Endothelial cell of umbilical vein (primary cell): Measurements from ENCODE around the gene TMED5. TPM values are rescaled to one million over a fixed set of nuclear protein-coding genes. Genes with fewer than 3 reads are reported as not detected.

Source experiments
- BruUV-seq: library from RNA; stranded (reverse); fragments of 400-500 nt; replicated peaks from 2 replicates; lab custom pipeline; 2021; lab: Mats Ljungman, UMichigan
- CTCF ChIA-PET: fragments of 300-600, 350-600 bp; sonication (Branson Sonifier 250); formaldehyde crosslinking; loops from one replicate; lab custom pipeline; 2021; ENCODE audit warnings: antibody characterized with exemption, inconsistent platforms; lab: Charles Lee
- POLR2A ChIA-PET: fragments of 300-600, 350-600 bp; sonication (Branson Sonifier 250); formaldehyde crosslinking; loops from one replicate; lab custom pipeline; 2021; ENCODE audit warnings: antibody characterized with exemption, inconsistent platforms; lab: Charles Lee
- DNase-seq: peaks from one replicate; pipeline ENCODE4 v3.0.0-alpha.2; 2011; ENCODE audit warnings: low read depth, low spot score
- FAIRE-seq: peaks from 2 replicates; lab custom pipeline; 2011; peaks lifted over from hg19 to GRCh38; lab: Jason Lieb, UNC
- H2AFZ ChIP-seq: 2 replicates; pipeline ENCODE4 v1.6.0; 2012; ENCODE audit warnings: low read depth, low read length, control low read depth, inconsistent platforms
- H3K27ac ChIP-seq: 2 replicates; pipeline ENCODE4 v1.5.1; 2011; ENCODE audit warnings: low read depth, mild to moderate bottlenecking, control low read depth, low read length, moderate library complexity; ENCODE audit not compliant: insufficient read depth
- H3K27me3 ChIP-seq, 2 experiments: 2 replicates each; pipeline versions ENCODE4 v1.6.0 to v1.6.1; 2011; ENCODE audit warnings: low read length in 2 of 2, mixed read lengths in 1 of 2; ENCODE audit not compliant: control insufficient read depth in 2 of 2, insufficient read depth in 2 of 2
- H3K36me3 ChIP-seq, 2 experiments: 2 replicates in 1 of 2; 3 replicates in 1 of 2; pipeline ENCODE4 v1.5.1; 2011; ENCODE audit warnings: low read length in 2 of 2, mild to moderate bottlenecking in 1 of 2, moderate library complexity in 1 of 2; ENCODE audit not compliant: control insufficient read depth in 2 of 2, insufficient read depth in 2 of 2; ENCODE audit errors: extremely low read depth in 1 of 2
- H3K4me1 ChIP-seq: 3 replicates; pipeline ENCODE4 v1.5.1; 2011; ENCODE audit warnings: mild to moderate bottlenecking, low read length; ENCODE audit not compliant: control insufficient read depth, insufficient read depth; ENCODE audit errors: extremely low read depth
- H3K4me2 ChIP-seq: 2 replicates; pipeline ENCODE4 v1.6.1; 2011; ENCODE audit warnings: low read length, control low read depth, mixed read lengths; ENCODE audit not compliant: insufficient read depth
- H3K4me3 ChIP-seq, 3 experiments: fragments of 200-600 bp in 1 of 3; sonication (generic), shearing (Covaris generic) in 1 of 3; replicated peaks in 1 of 3; 2 replicates each; pipeline ENCODE4 v1.5.1; 2011 to 2016; ENCODE audit warnings: control low read depth in 3 of 3, low read length in 3 of 3, mild to moderate bottlenecking in 2 of 3, inconsistent platforms in 1 of 3, low read depth in 1 of 3, moderate library complexity in 1 of 3; ENCODE audit not compliant: insufficient read depth in 1 of 3
- H3K79me2 ChIP-seq: 2 replicates; pipeline ENCODE4 v1.6.0; 2012; ENCODE audit warnings: low read length, inconsistent platforms; ENCODE audit not compliant: control insufficient read depth, insufficient read depth
- H3K9ac ChIP-seq: replicated peaks from 2 replicates; pipeline ENCODE3; 2011; ENCODE audit warnings: low read length, control low read depth; ENCODE audit not compliant: insufficient read depth; ENCODE audit errors: extremely low read depth
- H3K9me1 ChIP-seq: replicated peaks from 3 replicates; pipeline ENCODE4 v1.6.0; 2011; ENCODE audit warnings: mild to moderate bottlenecking, low read length; ENCODE audit not compliant: control insufficient read depth, insufficient read depth; ENCODE audit errors: extremely low read depth
- H3K9me3 ChIP-seq: replicated peaks from 2 replicates; pipeline ENCODE4 v1.5.1; 2012; ENCODE audit warnings: low read length, inconsistent platforms; ENCODE audit not compliant: control insufficient read depth, insufficient read depth
- H4K20me1 ChIP-seq: replicated peaks from 2 replicates; pipeline ENCODE3; 2011; ENCODE audit warnings: mild to moderate bottlenecking, low read length; ENCODE audit not compliant: control insufficient read depth, insufficient read depth; ENCODE audit errors: extremely low read depth
- EZH2 ChIP-seq: IDR thresholded peaks from 2 replicates; pipeline ENCODE4 v1.6.1; 2012; ENCODE audit warnings: borderline replicate concordance, low read depth, mild to moderate bottlenecking, moderate library complexity, low read length, inconsistent platforms; ENCODE audit not compliant: severe bottlenecking
- FOS ChIP-seq: IDR thresholded peaks from 2 replicates; pipeline ENCODE4 v1.6.1; 2011; ENCODE audit warnings: mild to moderate bottlenecking, low read length, moderate library complexity, borderline replicate concordance; ENCODE audit not compliant: insufficient read depth
- GATA2 ChIP-seq: IDR thresholded peaks from 2 replicates; pipeline ENCODE4 v1.7.0; 2011; ENCODE audit warnings: low read depth, mild to moderate bottlenecking, moderate library complexity, mixed read lengths, low read length; ENCODE audit not compliant: insufficient read length, insufficient read depth
- JUN ChIP-seq: IDR thresholded peaks from 2 replicates; pipeline ENCODE4 v1.6.1; 2011; ENCODE audit warnings: borderline replicate concordance, low read depth; ENCODE audit not compliant: insufficient read length, insufficient read depth
- MYC ChIP-seq: IDR thresholded peaks from one replicate; pipeline ENCODE4 v1.6.1; 2011; ENCODE audit warnings: mild to moderate bottlenecking, low read depth, low read length
- POLR2A ChIP-seq: IDR thresholded peaks from 2 replicates; pipeline ENCODE4 v1.6.1; 2012; ENCODE audit warnings: low read depth, mild to moderate bottlenecking, control low read depth, low read length
- POLR2AphosphoS5 ChIP-seq: IDR thresholded peaks from 2 replicates; pipeline ENCODE4 v1.6.1; 2012; ENCODE audit warnings: low read depth, mild to moderate bottlenecking, control low read depth, low read length, moderate library complexity; ENCODE audit not compliant: insufficient read depth
- dilution Hi-C: fragments of 300-500 bp; cut with MboI; formaldehyde crosslinking; loops from one replicate; pipeline ENCODE4 v1.15.0; 2019; ENCODE audit warnings: low sequenced_read_pairs; ENCODE audit not compliant: extremely low pct_ligation_motif_present
- intact Hi-C: fragments of 100-400 bp; cut with micrococcal nuclease; formaldehyde crosslinking; loops from one replicate; pipeline ENCODE4 v1.10.0; 2022
- polyA plus RNA-seq, 4 experiments: library from polyadenylated mRNA; depleted of rRNA in 3 of 4; stranded (reverse) in 3 of 4; unstranded in 1 of 4; fragments of >200 nt; gene quantifications; 2 replicates each; pipeline versions ENCODE4 v1.2.1 to v1.2.3, GENCODE V29; 2011 to 2012; ENCODE audit warnings: missing spikeins in 1 of 4
- total RNA-seq: library from RNA; stranded (reverse); gene quantifications from 2 replicates; pipeline ENCODE4 v1.2.3, GENCODE V29; 2021
- TF ChIP-seq, protein P1 (sequence below), 2 donors: IDR thresholded peaks; 1 replicate in 1 of 2; 2 replicates in 1 of 2; pipeline ENCODE4 v1.5.1; 2011; ENCODE audit warnings: low read length in 2 of 2, mild to moderate bottlenecking in 2 of 2, moderate library complexity in 2 of 2, control low read depth in 1 of 2, inconsistent platforms in 1 of 2, low read depth in 1 of 2; ENCODE audit not compliant: insufficient read depth in 1 of 2; ENCODE audit errors: extremely low read depth in 1 of 2
- TF ChIP-seq, protein P2 (sequence below): IDR thresholded peaks from 2 replicates; pipeline ENCODE4 v1.6.1; 2011; ENCODE audit not compliant: insufficient read depth, insufficient read length

Gene TMED5
- total and polyA plus RNA-seq, 2 donors (not counting 3 experiments of a cell fraction or from before 2014, with no cell fraction given) = 24.2 to 51.2 TPM

DNA sequence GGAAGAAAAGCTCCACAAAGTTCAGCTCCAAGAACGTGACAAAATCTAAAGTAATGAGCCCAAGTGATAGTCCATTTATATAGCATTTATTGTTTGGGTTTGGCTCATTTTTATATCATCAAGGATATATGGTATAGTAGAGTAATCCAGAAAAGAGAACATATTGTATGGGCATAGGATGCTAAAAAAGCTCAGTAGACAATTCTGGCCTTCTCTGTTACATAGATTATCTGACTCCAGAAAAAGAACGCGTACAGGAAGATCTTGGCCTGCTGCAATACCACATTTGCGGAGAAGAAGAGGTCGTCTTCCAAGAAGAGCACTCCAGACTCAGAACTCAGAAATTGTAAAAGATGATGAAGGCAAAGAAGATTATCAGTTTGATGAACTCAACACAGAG, 43.8 kb downstream of the TMED5 start:
- CTCF ChIA-PET = no interaction called here
- intact Hi-C loops = no loop called here
- dilution Hi-C loops = no loop called here
- no peak for TF ChIP-seq POLR2AphosphoS5
- TF ChIP-seq POLR2A = no peak
- TF ChIP-seq MYC = no peak
- TF ChIP-seq FOS = no peak
- TF ChIP-seq, protein P1, sequence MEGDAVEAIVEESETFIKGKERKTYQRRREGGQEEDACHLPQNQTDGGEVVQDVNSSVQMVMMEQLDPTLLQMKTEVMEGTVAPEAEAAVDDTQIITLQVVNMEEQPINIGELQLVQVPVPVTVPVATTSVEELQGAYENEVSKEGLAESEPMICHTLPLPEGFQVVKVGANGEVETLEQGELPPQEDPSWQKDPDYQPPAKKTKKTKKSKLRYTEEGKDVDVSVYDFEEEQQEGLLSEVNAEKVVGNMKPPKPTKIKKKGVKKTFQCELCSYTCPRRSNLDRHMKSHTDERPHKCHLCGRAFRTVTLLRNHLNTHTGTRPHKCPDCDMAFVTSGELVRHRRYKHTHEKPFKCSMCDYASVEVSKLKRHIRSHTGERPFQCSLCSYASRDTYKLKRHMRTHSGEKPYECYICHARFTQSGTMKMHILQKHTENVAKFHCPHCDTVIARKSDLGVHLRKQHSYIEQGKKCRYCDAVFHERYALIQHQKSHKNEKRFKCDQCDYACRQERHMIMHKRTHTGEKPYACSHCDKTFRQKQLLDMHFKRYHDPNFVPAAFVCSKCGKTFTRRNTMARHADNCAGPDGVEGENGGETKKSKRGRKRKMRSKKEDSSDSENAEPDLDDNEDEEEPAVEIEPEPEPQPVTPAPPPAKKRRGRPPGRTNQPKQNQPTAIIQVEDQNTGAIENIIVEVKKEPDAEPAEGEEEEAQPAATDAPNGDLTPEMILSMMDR (IDR thresholded peaks at IDR 0.05; ENCODE audit: extremely low read depth in 1 of 2, insufficient read depth in 1 of 2, low read depth in 1 of 2, low read length in 2 of 2) = no peak
- no peak for TF ChIP-seq JUN
- no peak for TF ChIP-seq EZH2
- TF ChIP-seq GATA2 = no peak
- TF ChIP-seq, protein P2, sequence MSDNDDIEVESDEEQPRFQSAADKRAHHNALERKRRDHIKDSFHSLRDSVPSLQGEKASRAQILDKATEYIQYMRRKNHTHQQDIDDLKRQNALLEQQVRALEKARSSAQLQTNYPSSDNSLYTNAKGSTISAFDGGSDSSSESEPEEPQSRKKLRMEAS = no peak
- Histone ChIP-seq H4K20me1 (no peaks in the 10 kb centered on the region), H3K27ac (no peak overlapping the region), H3K79me2 (no peaks in the 10 kb centered on the region), H3K9ac (no peak overlapping the region), H3K4me3 (no peak overlapping the region), H3K9me3 (no peaks in the 10 kb centered on the region), H2AFZ (no peak overlapping the region), H3K36me3 (peaks cover 5 to 8% of the 10 kb centered on the region in 2 experiments), H3K9me1 (no peaks in the 10 kb centered on the region), H3K27me3 (no peaks in the 10 kb centered on the region), H3K4me2 (no peak overlapping the region), H3K4me1 (no peaks in the 10 kb centered on the region)
- no TSS peak for BruUV-seq
- DNase-seq = no peak
- POLR2A ChIA-PET = no interaction called here
- FAIRE-seq = no peak
